NT2/D1 (cell line): ENCODE data around the gene ABTB2.
A peak's percentile ranks its signal among the peaks of the same experiment; 100 is the strongest.

ENCODE experiments used
- DNase-seq: peaks from one replicate; pipeline ENCODE4 v3.0.0-alpha.2; 2011; ENCODE audit warnings: low read depth, low spot score
- H3K27me3 ChIP-seq: 2 replicates; pipeline ENCODE4 v1.6.0; 2011; ENCODE audit warnings: mild to moderate bottlenecking; ENCODE audit not compliant: insufficient read length, insufficient read depth
- H3K36me3 ChIP-seq: 2 replicates; pipeline ENCODE4 v1.6.1; 2011; ENCODE audit warnings: mild to moderate bottlenecking, low read length, mixed read lengths; ENCODE audit not compliant: insufficient read depth, insufficient read length
- H3K4me1 ChIP-seq: 2 replicates; pipeline ENCODE4 v1.5.1; 2011; ENCODE audit not compliant: insufficient read depth, insufficient read length
- H3K4me3 ChIP-seq: 2 replicates; pipeline ENCODE4 v1.5.1; 2011; ENCODE audit warnings: low read depth; ENCODE audit not compliant: insufficient read length
- H3K9ac ChIP-seq: 2 replicates; pipeline ENCODE4 v1.6.0; 2011; ENCODE audit warnings: low read depth; ENCODE audit not compliant: insufficient read length
- H3K9me3 ChIP-seq: 2 replicates; pipeline ENCODE4 v1.5.1; 2011; ENCODE audit warnings: mild to moderate bottlenecking, low read length; ENCODE audit not compliant: insufficient read depth
- SUZ12 ChIP-seq: IDR thresholded peaks from 2 replicates; pipeline ENCODE4 v1.6.1; 2011; ENCODE audit not compliant: insufficient read length, insufficient read depth; ENCODE audit errors: extremely low read depth
- YY1 ChIP-seq: IDR thresholded peaks from 2 replicates; pipeline ENCODE4 v1.6.1; 2011; ENCODE audit not compliant: insufficient read length, insufficient read depth
- ZNF274 ChIP-seq: IDR thresholded peaks from 2 replicates; pipeline ENCODE4 v1.6.1; 2011; ENCODE audit warnings: mild to moderate bottlenecking, low read depth, low read length

ABTB2 gene

GRCh38 chr11:34242037-34242625, 115.7 kb downstream of the ABTB2 start:
- DNase-seq = no peak
- Histone ChIP-seq H3K4me1 (peaks cover 4% of the 10 kb centered on the region), H3K9me3 (no peaks in the 10 kb centered on the region), H3K27me3 (no peaks in the 10 kb centered on the region), H3K9ac (no peak overlapping the region), H3K36me3 (no peaks in the 10 kb centered on the region), H3K4me3 (no peak overlapping the region)
- TF ChIP-seq ZNF274 = no peak
- no peak for TF ChIP-seq YY1
- TF ChIP-seq SUZ12 = no peak

- H3K4me3 ChIP-seq = no peak overlapping the region
- H3K9me3 ChIP-seq = no peaks in the 10 kb centered on the region
- H3K9ac ChIP-seq = no peak overlapping the region
- H3K36me3 ChIP-seq = no peaks in the 10 kb centered on the region
- TF ChIP-seq ZNF274 = no peak
- no peak for TF ChIP-seq SUZ12
- TF ChIP-seq YY1 = no peak
- peaks cover 2% of the 10 kb centered on the region for H3K4me1 ChIP-seq
- DNase-seq = no peak
- H3K27me3 ChIP-seq = no peaks in the 10 kb centered on the region
These were observed 117.7 kb downstream of the ABTB2 start for GRCh38 chr11:34240150-34240494.

DNA sequence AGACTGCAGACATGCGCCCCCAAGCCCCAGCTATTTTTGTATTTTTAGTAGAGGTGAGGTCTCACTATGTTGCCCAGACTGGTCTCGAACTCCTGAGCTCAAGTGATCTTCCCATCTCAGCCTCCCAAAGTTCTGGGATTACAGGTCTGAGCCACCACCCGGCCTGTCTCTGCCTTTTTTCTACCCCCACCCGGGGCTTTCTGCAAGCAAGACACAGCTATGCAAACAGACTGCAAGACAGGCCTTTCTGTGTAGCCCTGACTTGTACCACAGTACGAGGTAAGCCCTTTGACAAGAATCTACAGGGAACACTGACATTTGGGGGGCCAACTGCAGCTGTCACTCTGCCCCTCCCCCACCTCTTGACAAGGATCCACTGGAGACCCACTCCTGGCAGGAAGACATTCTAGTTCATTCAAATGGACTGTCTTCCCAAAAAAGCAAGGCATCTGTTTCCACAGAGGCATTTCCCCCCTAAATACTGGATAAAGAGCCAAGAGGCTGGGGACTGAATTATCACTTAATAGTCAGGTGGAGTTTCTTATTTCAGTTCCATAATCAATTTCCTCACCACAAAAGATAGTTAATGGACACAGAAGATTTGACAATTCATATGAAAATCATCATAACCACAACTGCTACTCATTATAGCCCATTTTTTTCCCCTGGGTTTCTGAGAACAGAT, 118.2 kb downstream of the ABTB2 start:
- Histone ChIP-seq H3K4me1 (peaks cover 2% of the 10 kb centered on the region), H3K36me3 (no peaks in the 10 kb centered on the region), H3K9me3 (no peaks in the 10 kb centered on the region), H3K4me3 (no peak overlapping the region), H3K27me3 (no peaks in the 10 kb centered on the region), H3K9ac (no peak overlapping the region)
- DNase-seq = no peak
- TF ChIP-seq ZNF274 = no peak

DNA sequence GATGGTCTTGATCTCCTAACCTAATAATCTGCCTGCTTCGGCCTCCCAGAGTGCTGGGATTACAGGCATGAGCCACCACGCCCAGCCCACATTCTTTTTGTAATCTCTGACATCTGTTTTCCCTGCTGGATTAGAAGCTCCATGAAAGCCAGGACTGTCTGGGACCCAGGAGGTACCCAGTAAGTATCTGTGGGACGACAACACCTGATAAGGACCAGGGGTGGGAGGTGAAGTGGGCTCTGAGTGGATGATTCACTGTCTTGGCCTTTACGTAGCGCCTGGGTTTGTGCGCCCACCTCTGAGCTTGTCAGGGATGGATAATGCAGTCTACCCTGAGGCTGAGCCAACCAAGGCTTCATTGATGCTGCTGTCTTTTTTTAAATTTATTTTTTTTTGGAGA, 118.8 kb downstream of the ABTB2 start:
- no peaks in the 10 kb centered on the region for H3K27me3 ChIP-seq
- no peak overlapping the region for H3K9ac ChIP-seq
- no peak overlapping the region for H3K4me3 ChIP-seq
- H3K9me3 ChIP-seq = no peaks in the 10 kb centered on the region
- no peaks in the 10 kb centered on the region for H3K36me3 ChIP-seq
- peaks cover 2% of the 10 kb centered on the region for H3K4me1 ChIP-seq
- no peak for DNase-seq
- TF ChIP-seq ZNF274 (no peak), YY1 (no peak), SUZ12 (no peak)

- no peak overlapping the region for H3K4me3 ChIP-seq
- H3K36me3 ChIP-seq = no peaks in the 10 kb centered on the region
- H3K9ac ChIP-seq = no peak overlapping the region
- DNase-seq = no peak
- no peak for TF ChIP-seq ZNF274
- H3K4me1 ChIP-seq = peaks cover 2% of the 10 kb centered on the region
- H3K9me3 ChIP-seq = no peaks in the 10 kb centered on the region
- H3K27me3 ChIP-seq = no peaks in the 10 kb centered on the region
These were observed 119.3 kb downstream of the ABTB2 start for GRCh38 chr11:34238533-34238932.

- H3K9me3 ChIP-seq = no peaks in the 10 kb centered on the region
- H3K27me3 ChIP-seq = no peaks in the 10 kb centered on the region
- H3K9ac ChIP-seq = no peak overlapping the region
- H3K4me3 ChIP-seq = no peak overlapping the region
- no peak for DNase-seq
- TF ChIP-seq SUZ12 (no peak), ZNF274 (no peak), YY1 (no peak)
- H3K36me3 ChIP-seq = no peaks in the 10 kb centered on the region
- H3K4me1 ChIP-seq = peaks cover 2% of the 10 kb centered on the region
These were observed 121.2 kb downstream of the ABTB2 start for GRCh38 chr11:34236572-34236971.

DNA sequence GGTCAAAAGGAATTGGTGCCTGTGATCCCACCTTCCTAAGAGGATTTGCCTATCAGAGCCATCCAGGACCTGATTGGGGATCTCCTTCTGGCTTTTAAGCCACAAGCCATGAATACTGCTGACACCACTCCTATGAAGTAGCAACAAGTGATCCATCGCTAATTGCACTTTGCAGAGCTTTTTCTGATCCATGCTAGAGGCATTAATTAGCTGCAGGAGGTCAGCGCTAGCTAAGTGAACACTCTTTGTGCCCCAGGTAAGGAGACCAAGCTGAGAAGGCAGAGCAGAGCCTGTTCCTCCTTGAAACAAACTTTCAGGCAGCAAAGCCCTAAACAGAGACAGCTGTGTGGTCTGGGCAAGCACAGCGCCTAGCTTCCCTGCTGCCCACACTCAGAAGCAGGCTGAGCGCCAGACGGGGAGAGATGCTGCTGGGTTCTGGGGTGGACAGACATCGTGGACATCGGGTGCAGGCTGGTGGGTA, 122.2 kb downstream of the ABTB2 start:
- no peak for DNase-seq
- Histone ChIP-seq H3K9me3 (no peaks in the 10 kb centered on the region), H3K9ac (peak overlapping the region; percentile 47), H3K4me1 (peaks cover 2% of the 10 kb centered on the region), H3K4me3 (no peak overlapping the region), H3K27me3 (no peaks in the 10 kb centered on the region), H3K36me3 (no peaks in the 10 kb centered on the region)
- TF ChIP-seq SUZ12 = no peak
- TF ChIP-seq ZNF274 = no peak
- TF ChIP-seq YY1 = no peak

GRCh38 chr11:34235189-34235588, 122.6 kb downstream of the ABTB2 start:
- no peak overlapping the region for H3K9ac ChIP-seq

More at GRCh38 chr11:34235189-34235588, 122.6 kb downstream of the ABTB2 start:
- peaks cover 2% of the 10 kb centered on the region for H3K4me1 ChIP-seq
- H3K9me3 ChIP-seq = no peaks in the 10 kb centered on the region
- DNase-seq = no peak
- H3K4me3 ChIP-seq = no peak overlapping the region
- TF ChIP-seq ZNF274 = no peak
- no peaks in the 10 kb centered on the region for H3K27me3 ChIP-seq
- H3K36me3 ChIP-seq = no peaks in the 10 kb centered on the region
